ENCODE results near the gene TTLL6. TPM values are rescaled to one million over a fixed set of nuclear protein-coding genes. Genes with fewer than 3 reads are reported as not detected.

TTLL6 gene
- total RNA-seq, 1 donor from 2014 or later = not detected

- H3K27me3 ChIP-seq (ENCODE audit: insufficient read depth, low read length) = peaks cover 89% of the 10 kb centered on the region
- no peak overlapping the region for H3K4me3 ChIP-seq (ENCODE audit: insufficient read depth, low read depth, low read length)
- H3K27ac ChIP-seq (ENCODE audit: low read depth, low read length) = no peak overlapping the region
Measured at GRCh38 chr17:48718761-48719641, 98.0 kb downstream of the TTLL6 start.

GRCh38 chr17:48718227-48718760 lies 98.7 kb downstream of the TTLL6 start:
- no peaks in the 10 kb centered on the region for H3K4me1 Mint-ChIP-seq (ENCODE audit: low read depth, unreplicated experiment)
- Histone ChIP-seq H4K20me1 (ENCODE audit: insufficient read depth, low read length) (peaks cover 9% of the 10 kb centered on the region), H3K9ac (ENCODE audit: low read length) (no peak overlapping the region), H3K4me2 (ENCODE audit: low read length) (no peak overlapping the region), H2AFZ (ENCODE audit: low read depth, low read length) (no peak overlapping the region), H3K9me3 (ENCODE audit: insufficient read depth, low read depth, low read length) (peaks cover 10% of the 10 kb centered on the region), H3K4me1 (ENCODE audit: insufficient read depth, low read length) (no peaks in the 10 kb centered on the region), H3K27me3 (ENCODE audit: insufficient read depth, low read length) (peaks cover 86% of the 10 kb centered on the region), H3K4me3 (ENCODE audit: insufficient read depth, low read depth, low read length) (no peak overlapping the region), H3K36me3 (ENCODE audit: insufficient read depth, low read length) (no peaks in the 10 kb centered on the region), H3K79me2 (ENCODE audit: insufficient read depth, low read length) (no peaks in the 10 kb centered on the region), H3K27ac (ENCODE audit: low read depth, low read length) (no peak overlapping the region)
- DNase-seq (ENCODE audit: low read depth) (no peak), FAIRE-seq (no peak)
- no peak overlapping the region for H3K4me3 Mint-ChIP-seq (ENCODE audit: unreplicated experiment)
- peaks cover 93% of the 10 kb centered on the region for H3K27me3 Mint-ChIP-seq (ENCODE audit: low read depth, unreplicated experiment)
- H3K9me3 Mint-ChIP-seq (ENCODE audit: unreplicated experiment) = peaks cover 2% of the 10 kb centered on the region
- TF ChIP-seq, protein P1, sequence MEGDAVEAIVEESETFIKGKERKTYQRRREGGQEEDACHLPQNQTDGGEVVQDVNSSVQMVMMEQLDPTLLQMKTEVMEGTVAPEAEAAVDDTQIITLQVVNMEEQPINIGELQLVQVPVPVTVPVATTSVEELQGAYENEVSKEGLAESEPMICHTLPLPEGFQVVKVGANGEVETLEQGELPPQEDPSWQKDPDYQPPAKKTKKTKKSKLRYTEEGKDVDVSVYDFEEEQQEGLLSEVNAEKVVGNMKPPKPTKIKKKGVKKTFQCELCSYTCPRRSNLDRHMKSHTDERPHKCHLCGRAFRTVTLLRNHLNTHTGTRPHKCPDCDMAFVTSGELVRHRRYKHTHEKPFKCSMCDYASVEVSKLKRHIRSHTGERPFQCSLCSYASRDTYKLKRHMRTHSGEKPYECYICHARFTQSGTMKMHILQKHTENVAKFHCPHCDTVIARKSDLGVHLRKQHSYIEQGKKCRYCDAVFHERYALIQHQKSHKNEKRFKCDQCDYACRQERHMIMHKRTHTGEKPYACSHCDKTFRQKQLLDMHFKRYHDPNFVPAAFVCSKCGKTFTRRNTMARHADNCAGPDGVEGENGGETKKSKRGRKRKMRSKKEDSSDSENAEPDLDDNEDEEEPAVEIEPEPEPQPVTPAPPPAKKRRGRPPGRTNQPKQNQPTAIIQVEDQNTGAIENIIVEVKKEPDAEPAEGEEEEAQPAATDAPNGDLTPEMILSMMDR (IDR thresholded peaks at IDR 0.05; ENCODE audit: insufficient read depth, low read depth, low read length) = no peak
- TF ChIP-seq EZH2 (IDR thresholded peaks at IDR 0.05; ENCODE audit: insufficient read depth, low read length) = no peak
- peaks cover 2% of the 10 kb centered on the region for H3K36me3 Mint-ChIP-seq (ENCODE audit: low read depth, unreplicated experiment)
- H3K27ac Mint-ChIP-seq (ENCODE audit: unreplicated experiment) = no peak overlapping the region

More at GRCh38 chr17:48718761-48719641, 98.0 kb downstream of the TTLL6 start:
- Histone ChIP-seq H3K4me2 (ENCODE audit: low read length) (peak overlapping the region; percentile 46), H3K4me1 (ENCODE audit: insufficient read depth, low read length) (peaks cover 2% of the 10 kb centered on the region), H2AFZ (ENCODE audit: low read depth, low read length) (peak overlapping the region; percentile 45), H3K9me3 (ENCODE audit: insufficient read depth, low read depth, low read length) (peaks cover 10% of the 10 kb centered on the region), H3K9ac (ENCODE audit: low read length) (no peak overlapping the region), H3K36me3 (ENCODE audit: insufficient read depth, low read length) (no peaks in the 10 kb centered on the region), H3K79me2 (ENCODE audit: insufficient read depth, low read length) (no peaks in the 10 kb centered on the region), H4K20me1 (ENCODE audit: insufficient read depth, low read length) (peaks cover 9% of the 10 kb centered on the region)
- peak; percentile 100 for TF ChIP-seq EZH2 (IDR thresholded peaks at IDR 0.05; ENCODE audit: insufficient read depth, low read length)
- TF ChIP-seq, protein P1 (IDR thresholded peaks at IDR 0.05; ENCODE audit: insufficient read depth, low read depth, low read length) = no peak
- H3K9me3 Mint-ChIP-seq (ENCODE audit: unreplicated experiment) = peaks cover 2% of the 10 kb centered on the region
- H3K27ac Mint-ChIP-seq (ENCODE audit: unreplicated experiment) = no peak overlapping the region
- peak overlapping the region; percentile 62 for H3K4me3 Mint-ChIP-seq (ENCODE audit: unreplicated experiment)
- H3K36me3 Mint-ChIP-seq (ENCODE audit: low read depth, unreplicated experiment) = peaks cover 2% of the 10 kb centered on the region
- DNase-seq (ENCODE audit: low read depth) (no peak), FAIRE-seq (no peak)
- H3K4me1 Mint-ChIP-seq (ENCODE audit: low read depth, unreplicated experiment) = no peaks in the 10 kb centered on the region
- H3K27me3 Mint-ChIP-seq (ENCODE audit: low read depth, unreplicated experiment) = peaks cover 94% of the 10 kb centered on the region

All from astrocyte (in vitro differentiated cells and primary cell).